ENCODE results near the gene TYMP. TPM values are rescaled to one million over a fixed set of nuclear protein-coding genes. Genes with fewer than 3 reads are reported as not detected.

The TYMP gene
- total and polyA plus RNA-seq, 2 of the 8 experiments (the other 6 are each of a cell fraction or from before 2014, with no cell fraction given), result 0.43 to 0.48 TPM

- H3K79me2 ChIP-seq (ENCODE audit: control insufficient read depth in 1 of 2, insufficient read depth in 2 of 2, low read length in 2 of 2), result no peaks in the 10 kb centered on the region
- no peak overlapping the region; the same call in 1 of the 2 replicates for H4K8ac ChIP-seq (ENCODE audit: extremely low read depth, insufficient read depth, low read length)
- H3K56ac ChIP-seq (replicated peaks; ENCODE audit: insufficient read length, low read depth, low read length), result no peak overlapping the region
- H3K79me1 ChIP-seq (ENCODE audit: low read depth, low read length), result no peaks in the 10 kb centered on the region
- no peak overlapping the region for H3K4me3 ChIP-seq (ENCODE audit: extremely low read depth in 1 of 4, insufficient read depth in 2 of 4, low read depth in 3 of 4, low read length in 4 of 4)
- H2BK15ac ChIP-seq (ENCODE audit: low read length), result no peak overlapping the region
- H3K9ac ChIP-seq (replicated peaks in 1 of 4; ENCODE audit: extremely low read depth in 1 of 4, low read depth in 3 of 4, low read length in 3 of 4), result no peak overlapping the region
- H3K4me2 ChIP-seq (ENCODE audit: insufficient read depth in 1 of 2, low read depth in 2 of 2, low read length in 2 of 2), result peak overlapping the region in 1 of 2 experiments; percentile 14; a peak in 1 of 4 replicates
- H3K23me2 ChIP-seq (ENCODE audit: low read depth, low read length), result no peaks in the 10 kb centered on the region
- no peak overlapping the region for H4K5ac ChIP-seq (ENCODE audit: insufficient read length, low read depth, low read length)
- H3K27me3 ChIP-seq (replicated peaks in 1 of 4; ENCODE audit: control insufficient read depth in 3 of 4, extremely low read depth in 1 of 4, insufficient read depth in 3 of 4, low read length in 3 of 4), result peaks cover 0 to 13% (median 7%) of the 10 kb centered on the region in 4 experiments; a peak in 5 of 7 replicates
- 77% methylated on average over 23 of the region's 56 CpGs; no CpG with 5 or more reads in 1 of the 2 experiments for WGBS, 2 experiments (ENCODE audit: extremely low coverage in 1 of 2, insufficient coverage in 1 of 2, insufficient read length in 1 of 2, insufficient replicate concordance in 2 of 2, low coverage in 1 of 2, low lambda C conversion rate in 2 of 2, missing lambda C conversion rate in 1 of 2)
- H2BK12ac ChIP-seq (ENCODE audit: low read depth, low read length), result no peak overlapping the region
- H3K14ac ChIP-seq (ENCODE audit: insufficient read length), result no peak overlapping the region
- H4K20me1 ChIP-seq (replicated peaks in 1 of 2; ENCODE audit: control insufficient read depth in 1 of 2, insufficient read depth in 2 of 2, low read length in 2 of 2), result no peaks in the 10 kb centered on the region
- no peak overlapping the region for H2BK20ac ChIP-seq (ENCODE audit: low read length)
- H3K23ac ChIP-seq (ENCODE audit: insufficient read length), result no peak overlapping the region
- ChIA-PET POLR2A (ENCODE audit: partially characterized antibody) (interaction anchor here (0.6 to 1.1 kb wide), 2 partner anchors 23 to 104 kb away, joined by 3 to 4 read pairs; partner anchors contain the start of gene SCO2), CTCF (ENCODE audit: partially characterized antibody) (interaction anchor here (0.8 to 2.5 kb wide), 11 partner anchors 8 to 227 kb away, joined by 3 to 9 read pairs (median 5); partner anchors contain the start of genes SCO2 and SYCE3)
- H2AFZ ChIP-seq (ENCODE audit: low read length), result no peak overlapping the region
- H3K4me1 ChIP-seq (replicated peaks in 1 of 4; ENCODE audit: control insufficient read depth in 3 of 4, insufficient read depth in 4 of 4, low read length in 3 of 4), result peaks cover 0 to 5% (median 1%) of the 10 kb centered on the region in 4 experiments; a peak in 2 of 7 replicates
- H3K27ac ChIP-seq (ENCODE audit: low read depth, low read length), result no peak overlapping the region
- no peaks in the 10 kb centered on the region for H3K36me3 ChIP-seq (ENCODE audit: control insufficient read depth in 2 of 4, insufficient read depth in 4 of 4, low read length in 3 of 4)
- FAIRE-seq (no peak), DNase-seq (ENCODE audit: low read depth in 1 of 2, low spot score in 2 of 2) (peak in 1 of 2 experiments; percentile 61)
- no peak overlapping the region for H2AK5ac ChIP-seq (ENCODE audit: low read depth, low read length)
- H3K18ac ChIP-seq (ENCODE audit: extremely low read depth, low read length), result no peak overlapping the region
- H4K91ac ChIP-seq (replicated peaks; ENCODE audit: insufficient read length, low read length), result no peak overlapping the region
- no peak overlapping the region for H2BK5ac ChIP-seq (ENCODE audit: low read depth, low read length)
- no peak overlapping the region for H2BK120ac ChIP-seq (replicated peaks; ENCODE audit: low read depth, low read length)
- no peak overlapping the region for H3K4ac ChIP-seq (replicated peaks; ENCODE audit: insufficient read length, low read depth, low read length)
- H3K9me3 ChIP-seq (ENCODE audit: insufficient read depth in 2 of 2, low read depth in 1 of 2, low read length in 1 of 2), result no peaks in the 10 kb centered on the region
- TF ChIP-seq KDM1A (IDR thresholded peaks at IDR 0.05; ENCODE audit: borderline replicate concordance, low read length) (no peak), TAF1 (IDR thresholded peaks at IDR 0.05; ENCODE audit: low read depth, low read length) (no peak), TAF7 (optimal IDR thresholded peaks at IDR 0.05; ENCODE audit: borderline replicate concordance, low read depth, low read length) (no peak), POLR2AphosphoS5 (IDR thresholded peaks at IDR 0.05; ENCODE audit: low read depth, low read length) (no peak), USF2 (IDR thresholded peaks at IDR 0.05; ENCODE audit: low read length) (no peak), ATF3 (IDR thresholded peaks at IDR 0.05; ENCODE audit: insufficient read depth, low read depth, low read length) (no peak), CBX5 (IDR thresholded peaks at IDR 0.05; ENCODE audit: low read depth, low read length) (no peak), SAP30 (IDR thresholded peaks at IDR 0.05; ENCODE audit: insufficient read depth, insufficient replicate concordance, low read length) (no peak), GTF2F1 (IDR thresholded peaks at IDR 0.05; ENCODE audit: borderline replicate concordance, low read depth, low read length) (no peak)
Observed at GRCh38 chr22:50548040-50548920, 18.5 kb upstream of the TYMP start.
